ENCODE results near the gene AEBP2. TPM values are rescaled to one million over a fixed set of nuclear protein-coding genes. Genes with fewer than 3 reads are reported as not detected.

Gene AEBP2
- total and polyA plus RNA-seq, 12 donors: 5.7 to 31.6 (median 28.2) TPM

- Histone ChIP-seq H3K27ac (no peak overlapping the region), H3K27me3 (no peaks in the 10 kb centered on the region), H3K4me3 (no peak overlapping the region), H3K36me3 (no peaks in the 10 kb centered on the region), H3K9me3 (no peaks in the 10 kb centered on the region), H3K4me1 (peaks cover 0 to 5% (median 0%) of the 10 kb centered on the region in 9 donors)
- 95 to 99% methylated on average over 9 of the region's 9 CpGs for WGBS, 2 donors
- no peak for TF ChIP-seq CTCF (IDR thresholded peaks at IDR 0.05)
- intact Hi-C loops (cut with DNase I): no loop called here
- no peak for DNase-seq
- no peak for ATAC-seq
Measured at GRCh38 chr12:19432309-19433170, 6.8 kb upstream of the AEBP2 start.

GRCh38 chr12:19434538-19434937 is 4.8 kb upstream of the AEBP2 start:
- ATAC-seq: no peak
- no peaks in the 10 kb centered on the region for H3K36me3 ChIP-seq
- H3K27ac ChIP-seq: no peak overlapping the region
- peaks cover 0 to 5% (median 0%) of the 10 kb centered on the region in 9 donors for H3K4me1 ChIP-seq
- DNase-seq: no peak
- intact Hi-C loops (cut with DNase I): no loop called here
- no peaks in the 10 kb centered on the region for H3K27me3 ChIP-seq
- H3K9me3 ChIP-seq: peaks cover 0 to 5% (median 0%) of the 10 kb centered on the region in 11 donors
- WGBS, 2 donors: 75 to 78% methylated on average over 3 of the region's 3 CpGs
- H3K4me3 ChIP-seq: no peak overlapping the region
- no peak for TF ChIP-seq CTCF (IDR thresholded peaks at IDR 0.05)

GRCh38 chr12:19435831-19436497 is 3.3 kb upstream of the AEBP2 start:
- Histone ChIP-seq H3K27ac (no peak overlapping the region), H3K4me3 (no peak overlapping the region), H3K36me3 (no peaks in the 10 kb centered on the region), H3K27me3 (no peaks in the 10 kb centered on the region), H3K9me3 (peaks cover 0 to 5% (median 0%) of the 10 kb centered on the region in 11 donors), H3K4me1 (peaks cover 0 to 7% (median under 1%) of the 10 kb centered on the region in 9 donors)
- intact Hi-C loops (cut with DNase I): no loop called here
- TF ChIP-seq CTCF (IDR thresholded peaks at IDR 0.05): no peak
- ATAC-seq: no peak
- no peak for DNase-seq
- 83 to 85% methylated on average over 10 of the region's 10 CpGs for WGBS, 2 donors

GRCh38 chr12:19436931-19437330 is 2.4 kb upstream of the AEBP2 start:
- no peak for ATAC-seq
- intact Hi-C loops (cut with DNase I): no loop called here
- WGBS, 2 donors: 44 to 76% methylated on average over 2 of the region's 2 CpGs

More at GRCh38 chr12:19436931-19437330, 2.4 kb upstream of the AEBP2 start:
- Histone ChIP-seq H3K27me3 (no peaks in the 10 kb centered on the region), H3K4me1 (peaks cover 0 to 17% (median 10%) of the 10 kb centered on the region in 9 donors), H3K9me3 (peaks cover 0 to 5% (median 0%) of the 10 kb centered on the region in 11 donors), H3K27ac (no peak overlapping the region), H3K4me3 (no peak overlapping the region), H3K36me3 (no peaks in the 10 kb centered on the region)
- no peak for DNase-seq
- TF ChIP-seq CTCF (IDR thresholded peaks at IDR 0.05): no peak

Data from heart right ventricle (tissue), 16 donors.